ENCODE results near the gene ADGRF4. TPM values are rescaled to one million over a fixed set of nuclear protein-coding genes. Genes with fewer than 3 reads are reported as not detected.
"Not testable (repeated sequence)": the region's sequence is repeated elsewhere in the genome, so short reads cannot be mapped to it uniquely, and the experiment has no call there.

ADGRF4 gene
- polyA plus RNA-seq, 3 donors from 2014 or later: not detected

DNA sequence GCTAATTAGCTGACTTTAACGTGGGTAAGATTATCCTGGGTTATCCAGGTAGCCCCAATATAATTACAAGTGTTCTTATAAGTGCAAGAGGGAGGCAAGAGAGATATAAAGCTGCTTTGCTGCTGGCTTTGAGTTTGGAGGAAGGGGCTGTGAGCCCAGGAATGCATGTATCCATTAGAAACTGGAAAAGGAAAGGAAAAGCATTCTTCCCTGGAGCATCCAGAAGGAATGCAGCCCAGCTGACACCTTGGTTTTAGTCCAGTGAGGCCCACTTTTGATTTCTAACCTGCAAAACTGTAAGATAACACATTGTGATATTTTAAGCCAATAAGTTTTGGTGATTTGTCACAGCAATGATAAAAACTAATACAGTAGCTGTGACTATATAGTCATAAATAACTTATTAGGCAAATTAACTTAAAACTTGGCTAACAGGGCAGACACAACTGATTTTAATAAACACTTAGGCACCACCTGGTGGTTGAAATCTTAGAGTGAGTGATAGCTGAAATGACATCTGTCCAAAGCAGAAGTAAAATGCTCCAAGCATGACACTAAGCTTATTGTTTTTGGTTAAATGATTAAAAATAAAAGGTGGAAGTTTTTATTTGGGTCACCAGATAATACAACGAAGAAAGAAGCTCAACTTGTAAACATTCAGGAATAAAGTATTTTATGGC lies 35.6 kb downstream of the ADGRF4 start:
- peak in 1 of 3 donors; percentile 4 for DNase-seq
- Mint-ChIP-seq H3K4me1 (no peaks in the 10 kb centered on the region), H3K4me3 (no peak overlapping the region), H3K36me3 (no peaks in the 10 kb centered on the region), H3K27me3 (ENCODE audit: low read depth in 3 of 3) (peaks cover 0 to 2% (median 0%) of the 10 kb centered on the region in 3 donors), H3K9me3 (peaks cover 0 to 3% (median 0%) of the 10 kb centered on the region in 6 donors), H3K27ac (no peak overlapping the region)

DNA sequence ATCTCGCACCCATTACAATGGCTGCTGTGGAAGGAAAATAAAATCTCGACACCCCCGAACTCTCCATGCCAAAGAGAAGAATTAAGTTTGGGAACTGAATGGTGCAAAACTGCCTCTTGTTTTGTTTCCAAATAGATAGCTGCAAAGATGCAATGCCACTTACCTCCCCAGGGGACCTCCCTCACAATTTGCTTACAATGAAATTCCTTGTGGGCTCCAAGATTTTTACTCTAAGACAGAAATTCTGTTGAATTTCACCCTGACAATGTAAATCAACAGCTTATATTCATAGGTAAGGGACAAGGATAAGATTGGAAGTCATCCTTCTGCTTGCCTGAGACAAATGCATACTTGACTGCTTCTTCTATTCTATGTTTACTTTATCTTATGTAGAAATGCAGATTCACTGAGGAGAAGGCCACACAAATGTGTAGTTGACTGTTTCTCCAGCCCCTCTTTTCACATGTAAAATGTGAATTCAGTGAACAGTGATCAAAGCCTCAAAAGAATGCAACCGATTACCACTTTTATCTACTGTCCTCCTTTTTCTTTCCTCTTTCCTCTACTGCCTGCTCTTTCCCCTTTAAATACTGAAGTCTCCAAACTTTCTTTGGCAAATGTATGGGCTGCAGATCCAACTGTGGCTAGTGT lies 36.6 kb downstream of the ADGRF4 start:
- no peak overlapping the region for H3K4me3 Mint-ChIP-seq
- H3K36me3 Mint-ChIP-seq: no peaks in the 10 kb centered on the region
- H3K27me3 Mint-ChIP-seq (ENCODE audit: low read depth in 3 of 3): no peaks in the 10 kb centered on the region
- no peak for DNase-seq
- no peak overlapping the region for H3K27ac Mint-ChIP-seq
- peaks cover 0 to 3% (median 0%) of the 10 kb centered on the region in 6 donors for H3K9me3 Mint-ChIP-seq
- H3K4me1 Mint-ChIP-seq: no peaks in the 10 kb centered on the region

DNA sequence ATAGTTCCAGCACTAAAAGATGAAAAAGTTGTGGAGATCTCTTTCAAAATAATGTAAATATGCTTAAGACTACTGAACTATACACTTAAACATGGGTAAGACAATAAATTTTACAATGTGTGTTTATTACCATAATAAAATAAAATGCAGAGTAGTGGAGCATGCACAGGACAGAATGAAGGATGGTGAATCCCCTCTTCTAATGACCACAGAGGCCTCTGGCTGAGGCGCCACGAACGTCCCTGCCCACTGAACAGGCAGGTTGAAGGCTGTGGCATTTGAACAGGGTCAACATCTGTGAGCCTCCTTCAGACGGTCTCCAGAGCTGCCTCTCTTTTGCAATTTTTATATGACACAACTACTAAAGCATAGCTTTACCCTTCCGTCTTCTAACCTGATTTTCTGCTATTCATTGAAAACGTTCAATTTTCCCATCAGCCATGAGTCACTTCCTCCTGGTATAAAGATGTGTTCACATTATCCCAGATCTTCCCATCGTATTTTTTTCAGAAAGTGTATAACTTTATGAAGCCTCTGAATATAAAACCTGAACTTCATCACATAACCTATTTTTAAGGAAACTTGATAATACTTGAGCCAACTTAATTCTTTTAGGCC lies 37.8 kb downstream of the ADGRF4 start:
- H3K36me3 Mint-ChIP-seq: no peaks in the 10 kb centered on the region
- H3K27ac Mint-ChIP-seq: no peak overlapping the region
- no peaks in the 10 kb centered on the region for H3K4me1 Mint-ChIP-seq
- no peak for DNase-seq
- no peaks in the 10 kb centered on the region for H3K27me3 Mint-ChIP-seq (ENCODE audit: low read depth in 3 of 3)
- peaks cover 0 to 3% (median 0%) of the 10 kb centered on the region in 6 donors for H3K9me3 Mint-ChIP-seq
- H3K4me3 Mint-ChIP-seq: no peak overlapping the region

GRCh38 chr6:47737406-47737805 lies 39.0 kb downstream of the ADGRF4 start:
- Mint-ChIP-seq H3K4me3 (no peak overlapping the region), H3K27ac (no peak overlapping the region), H3K27me3 (ENCODE audit: low read depth in 3 of 3) (peaks cover 0 to 2% (median 0%) of the 10 kb centered on the region in 3 donors), H3K9me3 (peaks cover 0 to 3% (median 0%) of the 10 kb centered on the region in 6 donors), H3K4me1 (no peaks in the 10 kb centered on the region), H3K36me3 (no peaks in the 10 kb centered on the region)
- no peak for DNase-seq

- H3K4me3 Mint-ChIP-seq: no peak overlapping the region
- H3K36me3 Mint-ChIP-seq: no peaks in the 10 kb centered on the region
- no peak for DNase-seq
- no peaks in the 10 kb centered on the region for H3K9me3 Mint-ChIP-seq
- H3K27ac Mint-ChIP-seq: no peak overlapping the region
- H3K4me1 Mint-ChIP-seq: no peaks in the 10 kb centered on the region
- peaks cover 0 to 4% (median 0%) of the 10 kb centered on the region in 3 donors for H3K27me3 Mint-ChIP-seq (ENCODE audit: low read depth in 3 of 3)
Measured at GRCh38 chr6:47740714-47741113, 42.3 kb downstream of the ADGRF4 start.

- no peak for DNase-seq
- Mint-ChIP-seq H3K27ac (no peak overlapping the region), H3K27me3 (ENCODE audit: low read depth in 3 of 3) (peaks cover 0 to 4% (median 0%) of the 10 kb centered on the region in 3 donors), H3K4me3 (no peak overlapping the region), H3K4me1 (no peaks in the 10 kb centered on the region), H3K36me3 (no peaks in the 10 kb centered on the region), H3K9me3 (no peaks in the 10 kb centered on the region)
Measured at GRCh38 chr6:47741807-47742206, 43.4 kb downstream of the ADGRF4 start.

DNA sequence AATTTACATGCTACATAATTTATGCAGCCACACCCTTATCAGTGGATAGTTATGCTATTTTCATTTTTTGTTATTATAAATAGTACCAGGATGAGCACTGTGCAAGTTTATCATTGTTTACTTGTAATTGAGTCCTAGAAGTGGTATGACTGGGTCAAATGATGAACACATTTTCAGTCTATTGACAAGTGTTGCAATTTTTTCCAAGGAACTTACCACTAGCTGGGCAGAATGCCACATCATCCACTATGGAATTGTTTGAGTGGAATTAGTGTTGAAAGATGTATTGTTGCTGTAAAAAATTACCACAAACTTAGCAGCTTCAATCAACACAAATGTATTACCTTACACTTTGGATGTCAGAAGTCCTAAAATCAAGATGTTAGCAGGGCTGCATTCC lies 45.4 kb downstream of the ADGRF4 start:
- no peak overlapping the region for H3K4me3 Mint-ChIP-seq
- no peak overlapping the region for H3K27ac Mint-ChIP-seq
- no peaks in the 10 kb centered on the region for H3K36me3 Mint-ChIP-seq
- no peaks in the 10 kb centered on the region for H3K4me1 Mint-ChIP-seq
- no peak for DNase-seq
- peaks cover 0 to 4% (median 0%) of the 10 kb centered on the region in 3 donors for H3K27me3 Mint-ChIP-seq (ENCODE audit: low read depth in 3 of 3)
- H3K9me3 Mint-ChIP-seq: no peaks in the 10 kb centered on the region

DNA sequence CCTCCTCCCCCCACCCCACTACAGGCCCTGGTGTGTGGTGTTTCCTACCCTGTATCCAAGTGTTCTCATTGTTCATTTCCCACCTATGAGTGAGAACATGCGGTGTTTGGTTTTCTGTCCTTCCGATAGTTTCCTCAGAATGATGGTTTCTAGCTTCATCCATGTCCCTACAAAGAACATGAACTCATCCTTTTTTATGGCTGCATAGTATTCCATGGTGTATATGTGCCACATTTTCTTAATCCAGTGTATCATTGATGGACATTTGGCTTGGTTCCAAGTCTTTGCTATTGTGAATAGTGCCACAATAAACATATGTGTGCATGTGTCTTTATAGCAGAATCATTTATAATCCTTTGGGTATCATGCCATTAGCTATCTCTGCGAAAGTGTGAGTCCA lies 46.9 kb downstream of the ADGRF4 start:
- not testable (repeated sequence) for H3K4me3 Mint-ChIP-seq; H3K27me3 Mint-ChIP-seq (ENCODE audit: low read depth in 3 of 3); H3K9me3 Mint-ChIP-seq; DNase-seq; H3K36me3 Mint-ChIP-seq; H3K27ac Mint-ChIP-seq; H3K4me1 Mint-ChIP-seq

DNA sequence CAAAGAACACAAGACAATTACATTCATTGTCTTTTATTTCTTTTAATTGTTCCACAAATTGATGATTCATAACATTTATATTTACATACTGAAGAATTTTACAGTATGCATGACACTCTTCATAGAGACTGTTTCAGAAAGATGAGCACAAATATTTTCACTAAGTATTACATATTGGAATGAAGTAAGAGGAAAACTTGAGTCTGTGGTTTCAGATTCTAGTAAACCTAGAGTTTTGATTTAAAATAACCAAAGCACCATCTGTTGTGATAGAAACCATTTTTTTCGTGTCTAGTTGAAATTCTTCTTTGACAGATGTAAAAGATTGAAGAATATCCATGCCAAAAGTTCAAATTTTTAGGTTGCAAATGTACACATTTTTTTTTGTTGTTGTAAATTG lies 51.4 kb downstream of the ADGRF4 start:
- no peak overlapping the region for H3K4me3 Mint-ChIP-seq
- no peaks in the 10 kb centered on the region for H3K9me3 Mint-ChIP-seq
- H3K36me3 Mint-ChIP-seq: no peaks in the 10 kb centered on the region
- no peak overlapping the region for H3K27ac Mint-ChIP-seq
- no peaks in the 10 kb centered on the region for H3K27me3 Mint-ChIP-seq (ENCODE audit: low read depth in 3 of 3)
- DNase-seq: no peak
- no peaks in the 10 kb centered on the region for H3K4me1 Mint-ChIP-seq

DNA sequence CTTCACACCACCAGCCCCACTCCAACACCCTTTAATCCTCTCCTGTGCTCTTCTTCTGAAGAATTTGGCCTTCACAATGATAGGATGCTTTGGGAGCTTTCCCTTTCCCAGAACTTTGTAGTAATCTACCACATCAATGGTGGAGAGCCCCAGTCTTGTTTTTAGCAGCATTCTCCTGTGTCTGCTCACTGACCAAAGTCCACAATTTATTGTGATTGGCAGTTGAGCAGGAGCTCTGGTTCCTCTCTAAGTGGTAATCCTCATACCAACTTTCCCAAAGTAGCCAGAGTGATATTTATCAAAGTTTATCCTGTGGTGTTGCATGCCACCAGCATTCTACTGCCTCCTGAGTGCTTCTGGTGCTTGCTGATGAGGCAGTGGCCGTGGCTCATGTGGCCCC lies 54.4 kb downstream of the ADGRF4 start:
- Mint-ChIP-seq H3K4me3 (no peak overlapping the region), H3K27ac (no peak overlapping the region), H3K4me1 (no peaks in the 10 kb centered on the region), H3K36me3 (no peaks in the 10 kb centered on the region), H3K9me3 (no peaks in the 10 kb centered on the region), H3K27me3 (ENCODE audit: low read depth in 3 of 3) (peaks cover 0 to 3% (median 0%) of the 10 kb centered on the region in 3 donors)
- DNase-seq: no peak

DNA sequence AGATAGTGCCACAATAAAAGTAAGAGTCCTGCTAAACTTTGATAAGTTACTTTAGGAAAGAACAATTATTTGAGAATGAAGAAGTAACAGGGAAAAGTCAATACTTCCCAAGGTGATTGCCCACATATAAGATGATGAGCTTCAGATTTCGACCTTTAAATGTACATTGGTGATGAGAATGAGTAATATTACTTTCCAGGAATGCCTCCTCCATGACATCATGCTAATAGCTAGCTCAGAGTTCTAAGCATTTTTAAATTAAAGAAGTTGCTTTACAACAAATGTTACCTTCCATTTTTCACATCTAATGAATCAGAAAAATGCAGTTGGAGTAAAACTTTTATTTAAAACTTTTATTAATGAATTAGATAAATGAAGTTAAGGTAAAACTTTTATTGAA lies 61.0 kb downstream of the ADGRF4 start:
- Mint-ChIP-seq H3K4me3 (no peak overlapping the region), H3K27ac (no peak overlapping the region), H3K36me3 (no peaks in the 10 kb centered on the region), H3K9me3 (no peaks in the 10 kb centered on the region), H3K27me3 (ENCODE audit: low read depth in 3 of 3) (peaks cover 0 to 5% (median 3%) of the 10 kb centered on the region in 3 donors), H3K4me1 (no peaks in the 10 kb centered on the region)
- no peak for DNase-seq

DNA sequence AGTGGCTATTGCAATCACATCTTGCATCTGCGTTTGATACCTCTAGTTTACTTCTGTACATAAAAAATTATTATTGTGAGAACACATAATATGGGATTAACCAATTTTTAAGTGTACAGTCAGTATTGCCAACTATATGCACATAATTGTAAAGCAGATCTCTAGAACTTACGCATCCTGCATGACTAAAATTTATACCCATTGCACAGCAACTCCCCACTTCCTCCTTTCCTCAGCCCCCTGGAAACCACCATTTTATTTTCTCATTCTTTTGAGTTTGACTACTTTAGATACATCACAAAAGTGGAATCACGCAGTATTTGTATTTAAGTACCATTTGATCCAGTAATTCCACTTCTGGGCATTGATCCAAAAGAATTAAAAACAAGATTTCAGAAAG lies 64.1 kb downstream of the ADGRF4 start:
- Mint-ChIP-seq H3K27ac (no peak overlapping the region), H3K4me1 (no peaks in the 10 kb centered on the region), H3K9me3 (peaks cover 0 to 2% (median 0%) of the 10 kb centered on the region in 6 donors), H3K27me3 (ENCODE audit: low read depth in 3 of 3) (peaks cover 0 to 5% (median 0%) of the 10 kb centered on the region in 3 donors), H3K4me3 (no peak overlapping the region), H3K36me3 (peaks cover 0 to 3% (median 0%) of the 10 kb centered on the region in 3 donors)
- no peak for DNase-seq

- no peaks in the 10 kb centered on the region for H3K4me1 Mint-ChIP-seq
- no peak for DNase-seq
- peaks cover 0 to 2% (median 0%) of the 10 kb centered on the region in 6 donors for H3K9me3 Mint-ChIP-seq
- no peak overlapping the region for H3K27ac Mint-ChIP-seq
- H3K36me3 Mint-ChIP-seq: peaks cover 0 to 3% (median 0%) of the 10 kb centered on the region in 3 donors
- H3K27me3 Mint-ChIP-seq (ENCODE audit: low read depth in 3 of 3): peaks cover 0 to 3% (median 1%) of the 10 kb centered on the region in 3 donors
- H3K4me3 Mint-ChIP-seq: no peak overlapping the region
Measured at GRCh38 chr6:47766445-47766844, 68.1 kb downstream of the ADGRF4 start.

- Mint-ChIP-seq H3K36me3 (peaks cover 0 to 3% (median 0%) of the 10 kb centered on the region in 3 donors), H3K27ac (no peak overlapping the region), H3K4me3 (no peak overlapping the region), H3K27me3 (ENCODE audit: low read depth in 3 of 3) (peaks cover 0 to 3% (median 1%) of the 10 kb centered on the region in 3 donors), H3K4me1 (no peaks in the 10 kb centered on the region), H3K9me3 (peaks cover 0 to 2% (median 0%) of the 10 kb centered on the region in 6 donors)
- no peak for DNase-seq
Measured at GRCh38 chr6:47767102-47767501, 68.7 kb downstream of the ADGRF4 start.
